Sigmoid colon (tissue), 3 donors: Measurements from ENCODE around the gene IMMP2L.

ENCODE experiments used
- CTCF ChIP-seq, 4 experiments: fragments of 450-650 bp in 3 of 4; fragments of 200-600 bp in 1 of 4; IDR thresholded peaks; one replicate each; pipeline ENCODE4 v1.5.1; 2016 to 2019; ENCODE audit warnings: antibody characterized with exemption in 4 of 4, mild to moderate bottlenecking in 3 of 4, moderate library complexity in 2 of 4
- POLR2A ChIP-seq, 2 donors: fragments of 450-650 bp; IDR thresholded peaks; one replicate each; pipeline ENCODE4 v1.6.1; 2016; ENCODE audit warnings: antibody characterized with exemption in 2 of 2, mild to moderate bottlenecking in 2 of 2, moderate library complexity in 2 of 2

GRCh38 chr7:111513566-111513965, 48.7 kb downstream of the IMMP2L start:
- TF ChIP-seq CTCF (IDR thresholded peaks at IDR 0.05), result no peak
- TF ChIP-seq POLR2A (IDR thresholded peaks at IDR 0.05), result no peak
